ENCODE measurements around the gene LTBP2. TPM values are rescaled to one million over a fixed set of nuclear protein-coding genes. Genes with fewer than 3 reads are reported as not detected.

The LTBP2 gene
- polyA plus RNA-seq, 1 donor from 2014 or later: 0.33 TPM

DNA sequence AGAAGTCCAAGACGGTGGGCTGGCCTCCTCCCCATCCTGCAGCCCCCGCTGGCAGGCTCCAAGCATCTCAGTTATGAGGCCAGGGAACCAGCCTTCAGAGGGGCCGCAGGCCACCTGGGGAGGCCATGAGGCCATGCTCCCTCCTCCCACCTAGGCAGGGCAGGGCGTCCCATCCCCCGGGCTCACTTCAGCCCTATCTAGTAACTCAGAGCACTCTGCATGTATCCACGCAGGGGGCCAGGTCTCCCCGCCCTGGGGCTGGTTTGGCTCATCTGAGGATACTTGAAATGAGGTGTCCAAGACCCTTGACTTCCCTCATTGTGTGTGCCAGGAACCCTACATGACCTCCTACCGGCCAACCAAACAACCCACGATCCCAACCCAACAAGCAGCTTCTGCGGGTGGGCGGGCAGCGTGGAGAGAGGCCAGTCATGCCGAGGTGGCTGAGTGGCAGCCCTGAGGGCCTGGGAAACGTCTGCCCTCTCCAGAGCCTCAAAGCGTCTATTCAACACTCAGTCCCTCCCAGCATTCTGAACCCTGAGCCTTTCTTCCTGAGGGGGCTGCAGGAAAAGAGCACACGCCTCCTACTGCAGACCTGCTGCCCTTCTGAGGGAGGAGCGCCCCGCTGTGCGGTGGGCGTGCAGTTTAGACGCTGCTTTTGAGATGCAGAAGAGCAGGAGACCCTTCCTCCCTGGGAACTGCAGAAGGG is 101.7 kb downstream of the LTBP2 start:
- Histone ChIP-seq H3K27ac (ENCODE audit: low read length) (no peak overlapping the region), H3K36me3 (ENCODE audit: insufficient read depth, low read length) (no peaks in the 10 kb centered on the region), H3K27me3 (ENCODE audit: insufficient read depth, low read depth, low read length) (no peaks in the 10 kb centered on the region), H3K9me2 (ENCODE audit: insufficient read depth, low read length) (no peaks in the 10 kb centered on the region), H4K20me1 (ENCODE audit: insufficient read depth) (no peaks in the 10 kb centered on the region), H3K4me3 (ENCODE audit: low read length) (no peak overlapping the region), H3F3A (ENCODE audit: insufficient read depth, low read length, poor library complexity, severe bottlenecking) (no peaks in the 10 kb centered on the region), H3K9me3 (ENCODE audit: low read length) (no peaks in the 10 kb centered on the region), H2AFZ (ENCODE audit: low read depth, low read length) (no peak overlapping the region), H3K9ac (ENCODE audit: low read length) (no peak overlapping the region), H3K4me2 (ENCODE audit: low read length) (no peak overlapping the region), H3K79me2 (replicated peaks; ENCODE audit: insufficient read depth, low read length) (no peaks in the 10 kb centered on the region)
- TF ChIP-seq RAD21 (conservative IDR thresholded peaks at IDR 0.05) (no peak), EZH2 (IDR thresholded peaks at IDR 0.05; ENCODE audit: borderline replicate concordance, insufficient read depth, low read length, poor library complexity, severe bottlenecking) (no peak), MXI1 (conservative IDR thresholded peaks at IDR 0.05; ENCODE audit: poor library complexity, severe bottlenecking) (no peak), EP300 (conservative IDR thresholded peaks at IDR 0.05; ENCODE audit: poor library complexity, severe bottlenecking) (no peak)
- TF ChIP-seq, protein P1, sequence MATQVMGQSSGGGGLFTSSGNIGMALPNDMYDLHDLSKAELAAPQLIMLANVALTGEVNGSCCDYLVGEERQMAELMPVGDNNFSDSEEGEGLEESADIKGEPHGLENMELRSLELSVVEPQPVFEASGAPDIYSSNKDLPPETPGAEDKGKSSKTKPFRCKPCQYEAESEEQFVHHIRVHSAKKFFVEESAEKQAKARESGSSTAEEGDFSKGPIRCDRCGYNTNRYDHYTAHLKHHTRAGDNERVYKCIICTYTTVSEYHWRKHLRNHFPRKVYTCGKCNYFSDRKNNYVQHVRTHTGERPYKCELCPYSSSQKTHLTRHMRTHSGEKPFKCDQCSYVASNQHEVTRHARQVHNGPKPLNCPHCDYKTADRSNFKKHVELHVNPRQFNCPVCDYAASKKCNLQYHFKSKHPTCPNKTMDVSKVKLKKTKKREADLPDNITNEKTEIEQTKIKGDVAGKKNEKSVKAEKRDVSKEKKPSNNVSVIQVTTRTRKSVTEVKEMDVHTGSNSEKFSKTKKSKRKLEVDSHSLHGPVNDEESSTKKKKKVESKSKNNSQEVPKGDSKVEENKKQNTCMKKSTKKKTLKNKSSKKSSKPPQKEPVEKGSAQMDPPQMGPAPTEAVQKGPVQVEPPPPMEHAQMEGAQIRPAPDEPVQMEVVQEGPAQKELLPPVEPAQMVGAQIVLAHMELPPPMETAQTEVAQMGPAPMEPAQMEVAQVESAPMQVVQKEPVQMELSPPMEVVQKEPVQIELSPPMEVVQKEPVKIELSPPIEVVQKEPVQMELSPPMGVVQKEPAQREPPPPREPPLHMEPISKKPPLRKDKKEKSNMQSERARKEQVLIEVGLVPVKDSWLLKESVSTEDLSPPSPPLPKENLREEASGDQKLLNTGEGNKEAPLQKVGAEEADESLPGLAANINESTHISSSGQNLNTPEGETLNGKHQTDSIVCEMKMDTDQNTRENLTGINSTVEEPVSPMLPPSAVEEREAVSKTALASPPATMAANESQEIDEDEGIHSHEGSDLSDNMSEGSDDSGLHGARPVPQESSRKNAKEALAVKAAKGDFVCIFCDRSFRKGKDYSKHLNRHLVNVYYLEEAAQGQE (IDR thresholded peaks at IDR 0.05; ENCODE audit: borderline replicate concordance): no peak

GRCh38 chr14:74509587-74510222 is 102.3 kb downstream of the LTBP2 start:
- no peak overlapping the region for H3K4me2 ChIP-seq (ENCODE audit: low read length)
- H3K27me3 ChIP-seq (ENCODE audit: insufficient read depth, low read depth, low read length): no peaks in the 10 kb centered on the region
- no peaks in the 10 kb centered on the region for H3F3A ChIP-seq (ENCODE audit: insufficient read depth, low read length, poor library complexity, severe bottlenecking)
- no peaks in the 10 kb centered on the region for H3K9me3 ChIP-seq (ENCODE audit: low read length)
- H3K9ac ChIP-seq (ENCODE audit: low read length): no peak overlapping the region
- no peak for TF ChIP-seq RAD21 (conservative IDR thresholded peaks at IDR 0.05)
- TF ChIP-seq, protein P2, sequence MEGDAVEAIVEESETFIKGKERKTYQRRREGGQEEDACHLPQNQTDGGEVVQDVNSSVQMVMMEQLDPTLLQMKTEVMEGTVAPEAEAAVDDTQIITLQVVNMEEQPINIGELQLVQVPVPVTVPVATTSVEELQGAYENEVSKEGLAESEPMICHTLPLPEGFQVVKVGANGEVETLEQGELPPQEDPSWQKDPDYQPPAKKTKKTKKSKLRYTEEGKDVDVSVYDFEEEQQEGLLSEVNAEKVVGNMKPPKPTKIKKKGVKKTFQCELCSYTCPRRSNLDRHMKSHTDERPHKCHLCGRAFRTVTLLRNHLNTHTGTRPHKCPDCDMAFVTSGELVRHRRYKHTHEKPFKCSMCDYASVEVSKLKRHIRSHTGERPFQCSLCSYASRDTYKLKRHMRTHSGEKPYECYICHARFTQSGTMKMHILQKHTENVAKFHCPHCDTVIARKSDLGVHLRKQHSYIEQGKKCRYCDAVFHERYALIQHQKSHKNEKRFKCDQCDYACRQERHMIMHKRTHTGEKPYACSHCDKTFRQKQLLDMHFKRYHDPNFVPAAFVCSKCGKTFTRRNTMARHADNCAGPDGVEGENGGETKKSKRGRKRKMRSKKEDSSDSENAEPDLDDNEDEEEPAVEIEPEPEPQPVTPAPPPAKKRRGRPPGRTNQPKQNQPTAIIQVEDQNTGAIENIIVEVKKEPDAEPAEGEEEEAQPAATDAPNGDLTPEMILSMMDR (IDR thresholded peaks at IDR 0.05; ENCODE audit: poor library complexity, severe bottlenecking): no peak
- TF ChIP-seq EZH2 (IDR thresholded peaks at IDR 0.05; ENCODE audit: borderline replicate concordance, insufficient read depth, low read length, poor library complexity, severe bottlenecking): no peak
- TF ChIP-seq POLR2AphosphoS5 (IDR thresholded peaks at IDR 0.05): no peak
- TF ChIP-seq, protein P1 (IDR thresholded peaks at IDR 0.05; ENCODE audit: borderline replicate concordance): no peak
- TF ChIP-seq MXI1 (conservative IDR thresholded peaks at IDR 0.05; ENCODE audit: poor library complexity, severe bottlenecking): no peak
- TF ChIP-seq EP300 (conservative IDR thresholded peaks at IDR 0.05; ENCODE audit: poor library complexity, severe bottlenecking): no peak
- no peak for TF ChIP-seq SMC3 (conservative IDR thresholded peaks at IDR 0.05; ENCODE audit: poor library complexity)
- no peak for TF ChIP-seq TAF1 (IDR thresholded peaks at IDR 0.05; ENCODE audit: low read depth)
- H2AFZ ChIP-seq (ENCODE audit: low read depth, low read length): no peak overlapping the region
- no peak overlapping the region for H3K4me3 ChIP-seq (ENCODE audit: low read length)
- no peaks in the 10 kb centered on the region for H4K20me1 ChIP-seq (ENCODE audit: insufficient read depth)
- no peaks in the 10 kb centered on the region for H3K79me2 ChIP-seq (replicated peaks; ENCODE audit: insufficient read depth, low read length)
- no peaks in the 10 kb centered on the region for H3K36me3 ChIP-seq (ENCODE audit: insufficient read depth, low read length)
- H3K9me2 ChIP-seq (ENCODE audit: insufficient read depth, low read length): no peaks in the 10 kb centered on the region
- H3K27ac ChIP-seq (ENCODE audit: low read length): no peak overlapping the region

All from neural cell (in vitro differentiated cells).